Right lobe of liver (tissue), 6 donors: ENCODE data around the gene NSRP1. TPM values are rescaled to one million over a fixed set of nuclear protein-coding genes. Genes with fewer than 3 reads are reported as not detected.
"Not testable (repeated sequence)": the region's sequence is repeated elsewhere in the genome, so short reads cannot be mapped to it uniquely, and the experiment has no call there.

Experiments used
- ATAC-seq, 4 donors: fragments of 200-7000 bp; cut with Tn5 transposase; one replicate each; pipeline ENCODE4 v1.9.1; 2020; ENCODE audit warnings: mild to moderate bottlenecking in 4 of 4, moderate library complexity in 4 of 4
- DNase-seq, 3 donors: peaks; one replicate each; pipeline ENCODE4 v3.0.0-alpha.2; 2020
- H3K27ac ChIP-seq, 3 donors: fragments of 200-600 bp; one replicate each; pipeline ENCODE4 v1.8.0; 2022
- H3K27me3 ChIP-seq, 2 donors: fragments of 200-600 bp; one replicate each; pipeline ENCODE4 v1.8.0; 2022
- H3K36me3 ChIP-seq, 4 donors: fragments of 200-600 bp; sonication (generic) in 1 of 4; one replicate each; pipeline versions ENCODE4 v1.5.1 to v1.8.0; 2017 to 2022; ENCODE audit warnings: control low read depth in 1 of 4
- H3K4me1 ChIP-seq, 4 donors: fragments of 200-600 bp; sonication (generic) in 1 of 4; one replicate each; pipeline versions ENCODE4 v1.5.1 to v1.8.0; 2017 to 2022; ENCODE audit warnings: control low read depth in 1 of 4
- H3K4me3 ChIP-seq, 3 donors: fragments of 200-600 bp; one replicate each; pipeline ENCODE4 v1.8.0; 2022
- H3K9me3 ChIP-seq, 4 donors: fragments of 200-600 bp; sonication (generic) in 1 of 4; one replicate each; pipeline versions ENCODE4 v1.5.1 to v1.8.0; 2017 to 2022; ENCODE audit warnings: control low read depth in 1 of 4
- CTCF ChIP-seq, 4 donors: fragments of 200-600 bp in 3 of 4; fragments of 450-650 bp in 1 of 4; IDR thresholded peaks; one replicate each; pipeline versions ENCODE4 v1.5.1 to v1.8.0; 2016 to 2022; ENCODE audit warnings: antibody characterized with exemption in 4 of 4, mild to moderate bottlenecking in 2 of 4
- POLR2A ChIP-seq: fragments of 450-650 bp; IDR thresholded peaks from one replicate; pipeline ENCODE4 v1.6.1; 2017; ENCODE audit warnings: antibody characterized with exemption, mild to moderate bottlenecking
- WGBS: methylation state at CpG from one replicate; pipeline ENCODE4 v1.1.6; 2018; ENCODE audit warnings: low coverage, low lambda C conversion rate; ENCODE audit not compliant: insufficient coverage; ENCODE audit errors: missing lambda C conversion rate; 5-methylcytosine and 5-hydroxymethylcytosine counted together
- intact Hi-C, 2 donors: fragments of 100-400 bp; cut with DNase I; formaldehyde crosslinking; loops; one replicate each; pipeline versions ENCODE4 v1.11.2 to v1.14.1; 2022
- total RNA-seq, 6 experiments: library from RNA; depleted of rRNA in 2 of 6; stranded (reverse); fragments of >200 nt in 2 of 6; fragmentation: NEBNext Ultra II Directional in 3 of 6; extraction: Animal tissue kit (Norgen Biotek cat#: 25700) in 3 of 6; gene quantifications; one replicate each; pipeline versions ENCODE4 v1.1.0 to v1.2.4, GENCODE V29; 2016 to 2023
- donor health status: DM: no; HTN: yes; CAD: no.
- donor health status: DM: no; HTN: no; CAD: no.
- donor health status: DM: no; HTN: no; CAD: no.
- donor health status: DM: no; HTN: yes; CAD: no.
- donor health status: DM: no; HTN: yes; CAD: no.

NSRP1 gene
- total RNA-seq, 6 experiments from 2014 or later = 5.8 to 11.7 (median 8.1) TPM

DNA sequence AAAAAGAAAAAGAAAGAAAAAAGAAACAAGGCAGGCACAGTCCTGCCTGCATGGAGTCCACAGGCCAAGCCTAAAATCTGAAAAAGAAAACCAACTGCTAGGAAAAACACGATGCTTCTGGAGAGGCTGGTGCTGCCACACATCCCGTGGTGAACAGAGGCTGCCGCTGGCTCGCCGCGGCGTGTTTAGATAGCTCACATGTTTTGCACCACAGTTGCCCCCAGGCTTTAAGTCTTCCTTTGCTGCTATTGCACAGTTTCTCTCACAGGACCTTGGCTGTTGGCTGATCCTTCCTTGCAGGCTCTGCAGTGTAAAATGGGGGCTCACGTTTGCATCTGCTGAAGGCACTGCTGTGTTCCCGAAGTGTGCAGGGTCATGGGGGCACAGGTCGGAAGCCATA, 110.3 kb downstream of the NSRP1 start:
- no peak overlapping the region for H3K27ac ChIP-seq
- intact Hi-C loops = no loop called here
- DNase-seq = no peak
- H3K4me1 ChIP-seq = peaks cover 0 to 8% (median 0%) of the 10 kb centered on the region in 4 donors
- TF ChIP-seq POLR2A (no peak), CTCF (IDR thresholded peaks at IDR 0.05) (no peak)
- WGBS = 59% methylated on average over 3 of the region's 10 CpGs
- H3K27me3 ChIP-seq = no peaks in the 10 kb centered on the region
- H3K36me3 ChIP-seq = no peaks in the 10 kb centered on the region
- no peak for ATAC-seq
- no peaks in the 10 kb centered on the region for H3K9me3 ChIP-seq
- H3K4me3 ChIP-seq = no peak overlapping the region

- TF ChIP-seq CTCF (IDR thresholded peaks at IDR 0.05) = no peak
- TF ChIP-seq POLR2A = no peak
- Histone ChIP-seq H3K36me3 (no peaks in the 10 kb centered on the region), H3K9me3 (no peaks in the 10 kb centered on the region), H3K4me3 (no peak overlapping the region), H3K4me1 (peaks cover 0 to 8% (median 0%) of the 10 kb centered on the region in 4 donors), H3K27me3 (no peaks in the 10 kb centered on the region), H3K27ac (no peak overlapping the region)
- intact Hi-C loops = no loop called here
- no peak for ATAC-seq
- WGBS = 95% methylated on average over 2 of the region's 3 CpGs
- no peak for DNase-seq
Observed at GRCh38 chr17:30228011-30228410, 111.4 kb downstream of the NSRP1 start.

- no peak overlapping the region for H3K4me3 ChIP-seq
- intact Hi-C loops = no loop called here
- ATAC-seq (no peak), DNase-seq (no peak)
- no peak overlapping the region for H3K27ac ChIP-seq
- no peaks in the 10 kb centered on the region for H3K27me3 ChIP-seq
- H3K9me3 ChIP-seq = no peaks in the 10 kb centered on the region
- no peaks in the 10 kb centered on the region for H3K36me3 ChIP-seq
- 71% methylated on average over 6 of the region's 7 CpGs for WGBS
- TF ChIP-seq CTCF (IDR thresholded peaks at IDR 0.05) = no peak
- TF ChIP-seq POLR2A = no peak
- H3K4me1 ChIP-seq = peaks cover 0 to 8% (median 0%) of the 10 kb centered on the region in 4 donors
Observed at GRCh38 chr17:30229012-30229411, 112.4 kb downstream of the NSRP1 start.

- DNase-seq, H3K4me3 ChIP-seq, H3K9me3 ChIP-seq, H3K27me3 ChIP-seq, H3K27ac ChIP-seq, intact Hi-C loops, H3K4me1 ChIP-seq, ATAC-seq, H3K36me3 ChIP-seq: not testable (repeated sequence)
- WGBS = 67% methylated on average over 1 of the region's 1 CpG
Observed at GRCh38 chr17:30230009-30230408, 113.4 kb downstream of the NSRP1 start.

DNA sequence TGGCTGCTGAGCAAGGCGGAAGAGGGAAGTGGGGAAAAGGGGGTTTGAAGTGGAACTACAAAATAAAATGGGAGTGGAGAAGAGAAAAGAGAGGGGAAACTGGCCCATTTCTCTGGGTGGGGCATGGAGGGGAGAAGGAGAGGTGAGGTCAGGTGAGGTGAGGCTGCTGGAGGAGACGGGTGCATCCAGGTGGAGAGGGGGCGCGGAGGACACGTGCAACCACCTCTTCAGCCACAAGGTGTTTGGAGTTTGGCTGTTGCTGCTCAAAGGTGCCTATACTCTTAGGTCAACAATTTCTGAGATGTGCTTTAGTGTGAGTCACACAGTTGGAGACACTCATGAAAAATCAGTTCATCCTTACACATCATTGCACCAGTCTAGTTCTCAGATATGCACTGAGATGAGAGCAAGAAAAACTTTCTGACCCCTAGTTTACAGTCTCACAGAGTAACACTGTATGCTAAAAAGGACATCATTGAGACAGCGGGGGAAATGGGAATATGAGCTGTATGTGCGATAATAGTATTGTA, 114.0 kb downstream of the NSRP1 start:
- ATAC-seq = no peak
- intact Hi-C loops = no loop called here
- TF ChIP-seq POLR2A (no peak), CTCF (IDR thresholded peaks at IDR 0.05) (no peak)
- no peak for DNase-seq
- Histone ChIP-seq H3K9me3 (no peaks in the 10 kb centered on the region), H3K27ac (no peak overlapping the region), H3K27me3 (no peaks in the 10 kb centered on the region), H3K4me1 (peaks cover 0 to 10% (median 0%) of the 10 kb centered on the region in 4 donors), H3K36me3 (no peaks in the 10 kb centered on the region), H3K4me3 (no peak overlapping the region)
- WGBS = 82% methylated on average over 3 of the region's 7 CpGs
